SK-N-SH (cell line): ENCODE data around the gene ITGA1. TPM values are rescaled to one million over a fixed set of nuclear protein-coding genes. Genes with fewer than 3 reads are reported as not detected.

ENCODE experiments used
- CTCF ChIA-PET: fragments of 300-600, 350-600 bp; formaldehyde crosslinking; extraction: SDS; loops from one replicate; lab custom pipeline; 2021; lab: Yijun Ruan, JAX
- POLR2A ChIA-PET: fragments of 350-600 bp; sonication (Branson Sonifier 250); formaldehyde crosslinking; extraction: SDS; loops from one replicate; lab custom pipeline; 2020; ENCODE audit warnings: antibody characterized with exemption, inconsistent platforms; lab: Yijun Ruan, JAX
- DNase-seq: peaks from one replicate; pipeline ENCODE4 v3.0.0; 2012
- H2AFZ ChIP-seq: fragments of 200-600 bp; sonication (generic); 2 replicates; pipeline ENCODE4 v1.8.1; 2016; ENCODE audit warnings: antibody characterized with exemption, mild to moderate bottlenecking, low read depth
- H3F3A ChIP-seq: fragments of 200-600 bp; sonication (generic); replicated peaks from 2 replicates; pipeline ENCODE3; 2016; ENCODE audit warnings: antibody characterized with exemption, mild to moderate bottlenecking; ENCODE audit not compliant: insufficient read depth
- H3K27ac ChIP-seq, 2 experiments: fragments of 200-500 bp in 1 of 2; fragments of 200-600 bp in 1 of 2; sonication (Bioruptor generic) in 1 of 2; sonication (generic), shearing (Covaris generic) in 1 of 2; 2 replicates each; pipeline versions ENCODE4 v1.5.1 to v1.6.1; 2014 to 2016; ENCODE audit warnings: low read depth in 2 of 2, inconsistent platforms in 1 of 2, low read length in 1 of 2, mild to moderate bottlenecking in 1 of 2, mixed read lengths in 1 of 2
- H3K27me3 ChIP-seq: fragments of 200-600 bp; sonication (generic), shearing (Covaris generic); 2 replicates; pipeline ENCODE4 v1.6.1; 2016; ENCODE audit warnings: mixed run types; ENCODE audit not compliant: insufficient read depth
- H3K36me3 ChIP-seq, 2 experiments: fragments of 200-500 bp in 1 of 2; fragments of 200-600 bp in 1 of 2; sonication (Bioruptor generic) in 1 of 2; sonication (generic) in 1 of 2; replicated peaks in 1 of 2; 2 replicates each; pipeline versions ENCODE3 to v1.5.1; 2014 to 2016; ENCODE audit warnings: low read length in 1 of 2, mild to moderate bottlenecking in 1 of 2; ENCODE audit not compliant: insufficient read depth in 2 of 2, control insufficient read depth in 1 of 2
- H3K4me1 ChIP-seq, 2 experiments: fragments of 200-500 bp in 1 of 2; fragments of 200-600 bp in 1 of 2; sonication (Bioruptor generic) in 1 of 2; sonication (generic), shearing (Covaris generic) in 1 of 2; 2 replicates each; pipeline versions ENCODE4 v1.5.1 to v1.6.1; 2014 to 2016; ENCODE audit warnings: low read depth in 1 of 2, low read length in 1 of 2, mixed run types in 1 of 2; ENCODE audit not compliant: insufficient read depth in 2 of 2, control insufficient read depth in 1 of 2
- H3K4me2 ChIP-seq: fragments of 200-600 bp; sonication (generic), shearing (Covaris generic); 2 replicates; pipeline ENCODE4 v1.6.1; 2017; ENCODE audit warnings: mixed run types
- H3K4me3 ChIP-seq, 2 experiments: fragments of 200-500 bp in 1 of 2; fragments of 200-600 bp in 1 of 2; sonication (Bioruptor generic) in 1 of 2; sonication (generic), shearing (Covaris generic) in 1 of 2; 2 replicates each; pipeline versions ENCODE4 v1.5.1 to v1.8.1; 2014 to 2016; ENCODE audit warnings: low read depth in 2 of 2, inconsistent platforms in 1 of 2, low read length in 1 of 2, mild to moderate bottlenecking in 1 of 2, mixed read lengths in 1 of 2, moderate library complexity in 1 of 2
- H3K79me2 ChIP-seq: fragments of 200-600 bp; sonication (generic); 2 replicates; pipeline ENCODE4 v1.8.1; 2017; ENCODE audit warnings: mild to moderate bottlenecking; ENCODE audit not compliant: insufficient read depth
- H3K9ac ChIP-seq: fragments of 200-600 bp; sonication (generic); 2 replicates; pipeline ENCODE4 v1.6.1; 2017; ENCODE audit warnings: mixed run types
- H3K9me2 ChIP-seq: fragments of 200-600 bp; sonication (generic); 2 replicates; pipeline ENCODE4 v1.6.1; 2017; ENCODE audit warnings: mixed run types
- H3K9me3 ChIP-seq: fragments of 200-600 bp; sonication (generic); 2 replicates; pipeline ENCODE4 v1.6.1; 2017; ENCODE audit warnings: mixed run types, mild to moderate bottlenecking, moderate library complexity
- H4K20me1 ChIP-seq: fragments of 200-600 bp; sonication (generic); 2 replicates; pipeline ENCODE4 v1.6.1; 2017; ENCODE audit warnings: mild to moderate bottlenecking, mixed run types; ENCODE audit not compliant: insufficient read depth
- ELF1 ChIP-seq: IDR thresholded peaks from 2 replicates; pipeline ENCODE4 v1.4.0; 2012
- FOSL2 ChIP-seq: IDR thresholded peaks from 2 replicates; pipeline ENCODE4 v1.4.0; 2012; ENCODE audit warnings: low read depth, mild to moderate bottlenecking, moderate library complexity, borderline replicate concordance
- FOXM1 ChIP-seq: IDR thresholded peaks from 2 replicates; pipeline ENCODE4 v1.4.0; 2012; ENCODE audit warnings: low read depth, mild to moderate bottlenecking
- MEF2A ChIP-seq: IDR thresholded peaks from 2 replicates; pipeline ENCODE4 v1.4.0; 2012; ENCODE audit warnings: low read depth, borderline replicate concordance
- NFIC ChIP-seq: IDR thresholded peaks from 2 replicates; pipeline ENCODE4 v1.4.0; 2012; ENCODE audit warnings: borderline replicate concordance
- NRF1 ChIP-seq: IDR thresholded peaks from 2 replicates; pipeline ENCODE4 v1.6.1; 2012; ENCODE audit warnings: low read depth, mild to moderate bottlenecking, low read length
- RFX5 ChIP-seq: IDR thresholded peaks from 2 replicates; pipeline ENCODE4 v1.6.1; 2012; ENCODE audit warnings: mild to moderate bottlenecking, improper control_type of control experiment, low read length
- RXRA ChIP-seq: IDR thresholded peaks from 2 replicates; pipeline ENCODE4 v1.4.0; 2012; ENCODE audit warnings: low read depth, mild to moderate bottlenecking, borderline replicate concordance
- SMC3 ChIP-seq: IDR thresholded peaks from 2 replicates; pipeline ENCODE4 v1.6.1; 2012; ENCODE audit warnings: low read depth, low read length, improper control_type of control experiment
- TAF1 ChIP-seq: IDR thresholded peaks from 2 replicates; pipeline ENCODE4 v1.6.1; 2012; ENCODE audit warnings: low read depth, mild to moderate bottlenecking, low read length, moderate library complexity, borderline replicate concordance
- YY1 ChIP-seq: IDR thresholded peaks from 2 replicates; pipeline ENCODE4 v1.4.0; 2012; ENCODE audit warnings: low read depth, mild to moderate bottlenecking
- WGBS: methylation state at CpG from one replicate; pipeline ENCODE4 v1.1.6; 2017; ENCODE audit warnings: low lambda C conversion rate; 5-methylcytosine and 5-hydroxymethylcytosine counted together
- polyA plus RNA-seq, 3 experiments: library from polyadenylated mRNA; depleted of rRNA; stranded (reverse); fragments of >200 nt; gene quantifications; 2 replicates each; pipeline ENCODE4 v1.2.3, GENCODE V29; 2012
- TF ChIP-seq, protein P1 (sequence below): IDR thresholded peaks from 2 replicates; pipeline ENCODE4 v1.4.0; 2012; ENCODE audit warnings: low read depth, borderline replicate concordance
- TF ChIP-seq, protein P2 (sequence below): IDR thresholded peaks from 2 replicates; pipeline ENCODE4 v1.4.0; 2012; ENCODE audit warnings: low read depth
- TF ChIP-seq, protein P3 (sequence below): fragments of 200-600 bp; sonication (generic); IDR thresholded peaks from 2 replicates; pipeline ENCODE4 v1.6.1; 2017; ENCODE audit warnings: antibody characterized with exemption, mild to moderate bottlenecking, moderate library complexity
- TF ChIP-seq, protein P4 (sequence below): IDR thresholded peaks from 2 replicates; pipeline ENCODE4; 2012
- TF ChIP-seq, protein P5 (sequence below): IDR thresholded peaks from 2 replicates; pipeline ENCODE4 v1.4.0; 2012; ENCODE audit warnings: low read depth, borderline replicate concordance

ITGA1 gene
- polyA plus RNA-seq, 1 of the 3 experiments (the other 2 are of a cell fraction), result 7.7 TPM

DNA sequence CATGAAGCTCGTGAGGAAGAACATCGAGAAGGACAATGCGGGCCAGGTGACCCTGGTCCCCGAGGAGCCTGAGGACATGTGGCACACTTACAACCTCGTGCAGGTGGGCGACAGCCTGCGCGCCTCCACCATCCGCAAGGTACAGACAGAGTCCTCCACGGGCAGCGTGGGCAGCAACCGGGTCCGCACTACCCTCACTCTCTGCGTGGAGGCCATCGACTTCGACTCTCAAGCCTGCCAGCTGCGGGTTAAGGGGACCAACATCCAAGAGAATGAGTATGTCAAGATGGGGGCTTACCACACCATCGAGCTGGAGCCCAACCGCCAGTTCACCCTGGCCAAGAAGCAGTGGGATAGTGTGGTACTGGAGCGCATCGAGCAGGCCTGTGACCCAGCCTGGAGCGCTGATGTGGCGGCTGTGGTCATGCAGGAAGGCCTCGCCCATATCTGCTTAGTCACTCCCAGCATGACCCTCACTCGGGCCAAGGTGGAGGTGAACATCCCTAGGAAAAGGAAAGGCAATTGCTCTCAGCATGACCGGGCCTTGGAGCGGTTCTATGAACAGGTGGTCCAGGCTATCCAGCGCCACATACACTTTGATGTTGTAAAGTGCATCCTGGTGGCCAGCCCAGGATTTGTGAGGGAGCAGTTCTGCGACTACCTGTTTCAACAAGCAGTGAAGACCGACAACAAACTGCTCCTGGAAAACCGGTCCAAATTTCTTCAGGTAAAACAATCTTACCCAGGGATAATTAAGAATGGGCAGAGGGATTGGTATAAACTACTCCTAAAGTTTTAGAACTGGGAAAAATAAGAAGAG lies 12.9 kb downstream of the ITGA1 start:
- CTCF ChIA-PET, result interaction anchor here (1.0 to 2.3 kb wide), 7 partner anchors 11 to 140 kb away, joined by 3 to 17 read pairs (median 5); partner anchors contain the start of genes ITGA1 and PELO
- no peaks in the 10 kb centered on the region for H3K9me2 ChIP-seq
- H4K20me1 ChIP-seq, result peaks cover 22% of the 10 kb centered on the region
- no peak for TF ChIP-seq RFX5
- TF ChIP-seq, protein P1, sequence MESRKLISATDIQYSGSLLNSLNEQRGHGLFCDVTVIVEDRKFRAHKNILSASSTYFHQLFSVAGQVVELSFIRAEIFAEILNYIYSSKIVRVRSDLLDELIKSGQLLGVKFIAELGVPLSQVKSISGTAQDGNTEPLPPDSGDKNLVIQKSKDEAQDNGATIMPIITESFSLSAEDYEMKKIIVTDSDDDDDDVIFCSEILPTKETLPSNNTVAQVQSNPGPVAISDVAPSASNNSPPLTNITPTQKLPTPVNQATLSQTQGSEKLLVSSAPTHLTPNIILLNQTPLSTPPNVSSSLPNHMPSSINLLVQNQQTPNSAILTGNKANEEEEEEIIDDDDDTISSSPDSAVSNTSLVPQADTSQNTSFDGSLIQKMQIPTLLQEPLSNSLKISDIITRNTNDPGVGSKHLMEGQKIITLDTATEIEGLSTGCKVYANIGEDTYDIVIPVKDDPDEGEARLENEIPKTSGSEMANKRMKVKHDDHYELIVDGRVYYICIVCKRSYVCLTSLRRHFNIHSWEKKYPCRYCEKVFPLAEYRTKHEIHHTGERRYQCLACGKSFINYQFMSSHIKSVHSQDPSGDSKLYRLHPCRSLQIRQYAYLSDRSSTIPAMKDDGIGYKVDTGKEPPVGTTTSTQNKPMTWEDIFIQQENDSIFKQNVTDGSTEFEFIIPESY, result no peak
- TF ChIP-seq, protein P2, sequence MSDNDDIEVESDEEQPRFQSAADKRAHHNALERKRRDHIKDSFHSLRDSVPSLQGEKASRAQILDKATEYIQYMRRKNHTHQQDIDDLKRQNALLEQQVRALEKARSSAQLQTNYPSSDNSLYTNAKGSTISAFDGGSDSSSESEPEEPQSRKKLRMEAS, result peak; percentile 46
- peak; percentile 5; the same call in 1 of the 2 replicates for TF ChIP-seq YY1
- TF ChIP-seq FOSL2, result 0 out of 2 replicates have a peak, but pooled peaks have one; percentile 1
- TF ChIP-seq, protein P3, sequence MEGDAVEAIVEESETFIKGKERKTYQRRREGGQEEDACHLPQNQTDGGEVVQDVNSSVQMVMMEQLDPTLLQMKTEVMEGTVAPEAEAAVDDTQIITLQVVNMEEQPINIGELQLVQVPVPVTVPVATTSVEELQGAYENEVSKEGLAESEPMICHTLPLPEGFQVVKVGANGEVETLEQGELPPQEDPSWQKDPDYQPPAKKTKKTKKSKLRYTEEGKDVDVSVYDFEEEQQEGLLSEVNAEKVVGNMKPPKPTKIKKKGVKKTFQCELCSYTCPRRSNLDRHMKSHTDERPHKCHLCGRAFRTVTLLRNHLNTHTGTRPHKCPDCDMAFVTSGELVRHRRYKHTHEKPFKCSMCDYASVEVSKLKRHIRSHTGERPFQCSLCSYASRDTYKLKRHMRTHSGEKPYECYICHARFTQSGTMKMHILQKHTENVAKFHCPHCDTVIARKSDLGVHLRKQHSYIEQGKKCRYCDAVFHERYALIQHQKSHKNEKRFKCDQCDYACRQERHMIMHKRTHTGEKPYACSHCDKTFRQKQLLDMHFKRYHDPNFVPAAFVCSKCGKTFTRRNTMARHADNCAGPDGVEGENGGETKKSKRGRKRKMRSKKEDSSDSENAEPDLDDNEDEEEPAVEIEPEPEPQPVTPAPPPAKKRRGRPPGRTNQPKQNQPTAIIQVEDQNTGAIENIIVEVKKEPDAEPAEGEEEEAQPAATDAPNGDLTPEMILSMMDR, result peak; percentile 36
- TF ChIP-seq, all 33 proteins: peak for 4
- peak overlapping the region; percentile 75 to 85 for H3K4me3 ChIP-seq
- peak; percentile 46 for DNase-seq
- peak overlapping the region; percentile 82 for H2AFZ ChIP-seq
- 2% methylated on average over 19 of the region's 31 CpGs for WGBS
- H3K9ac ChIP-seq, result peak overlapping the region; percentile 86
- H3K27ac ChIP-seq, result peak overlapping the region; percentile 93 to 95
- peaks cover 12 to 41% of the 10 kb centered on the region in 2 experiments for H3K4me1 ChIP-seq
- peaks cover 63% of the 10 kb centered on the region for H3K79me2 ChIP-seq
- POLR2A ChIA-PET, result interaction anchor here (2.2 kb wide), 1 partner anchor 13 kb away, joined by 11 read pairs; the partner anchor contains the start of genes ITGA1 and PELO
- H3F3A ChIP-seq, result peaks cover 34% of the 10 kb centered on the region
- H3K4me2 ChIP-seq, result peak overlapping the region; percentile 89
- H3K36me3 ChIP-seq, result peaks cover 39 to 40% of the 10 kb centered on the region in 2 experiments
- H3K27me3 ChIP-seq, result no peaks in the 10 kb centered on the region
- H3K9me3 ChIP-seq, result no peaks in the 10 kb centered on the region

DNA sequence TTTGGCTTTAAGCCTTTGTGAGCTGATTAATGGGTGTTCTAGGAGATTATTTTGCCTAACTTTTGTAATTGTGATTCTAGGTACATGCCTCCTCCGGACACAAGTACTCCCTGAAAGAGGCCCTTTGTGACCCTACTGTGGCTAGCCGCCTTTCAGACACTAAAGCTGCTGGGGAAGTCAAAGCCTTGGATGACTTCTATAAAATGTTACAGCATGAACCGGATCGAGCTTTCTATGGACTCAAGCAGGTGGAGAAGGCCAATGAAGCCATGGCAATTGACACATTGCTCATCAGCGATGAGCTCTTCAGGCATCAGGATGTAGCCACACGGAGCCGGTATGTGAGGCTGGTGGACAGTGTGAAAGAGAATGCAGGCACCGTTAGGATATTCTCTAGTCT lies 13.6 kb downstream of the ITGA1 start:
- ChIA-PET POLR2A (interaction anchor here (0.5 to 0.6 kb wide), 2 partner anchors 83 to 143 kb away, joined by 3 read pairs; no protein-coding TSS in a partner anchor), CTCF (interaction anchor here (1.0 to 2.1 kb wide), 5 partner anchors 10 to 137 kb away, joined by 3 to 7 read pairs (median 5); no protein-coding TSS in a partner anchor)
- 16% methylated on average over 8 of the region's 8 CpGs for WGBS
- peaks cover 44 to 46% of the 10 kb centered on the region in 2 experiments for H3K36me3 ChIP-seq
- no peaks in the 10 kb centered on the region for H3K9me3 ChIP-seq
- H3K9me2 ChIP-seq, result no peaks in the 10 kb centered on the region
- H4K20me1 ChIP-seq, result peaks cover 22% of the 10 kb centered on the region
- H3K27me3 ChIP-seq, result no peaks in the 10 kb centered on the region
- H2AFZ ChIP-seq, result no peak overlapping the region
- peaks cover 70% of the 10 kb centered on the region for H3K79me2 ChIP-seq
- H3K27ac ChIP-seq, result peak overlapping the region; percentile 93 to 95
- DNase-seq, result no peak
- H3K4me3 ChIP-seq, result peak overlapping the region; percentile 75 to 85
- H3K4me1 ChIP-seq, result peaks cover 12 to 41% of the 10 kb centered on the region in 2 experiments
- H3K4me2 ChIP-seq, result peak overlapping the region; percentile 89
- peaks cover 35% of the 10 kb centered on the region for H3F3A ChIP-seq
- H3K9ac ChIP-seq, result peak overlapping the region; percentile 86
- TF ChIP-seq MEF2A (no peak), SMC3 (no peak), RXRA (no peak), ELF1 (no peak), NFIC (no peak), NRF1 (no peak), FOXM1 (no peak), TAF1 (no peak), YY1 (no peak)
- TF ChIP-seq, protein P1, result no peak
- TF ChIP-seq, protein P2, result no peak
- TF ChIP-seq, protein P4, sequence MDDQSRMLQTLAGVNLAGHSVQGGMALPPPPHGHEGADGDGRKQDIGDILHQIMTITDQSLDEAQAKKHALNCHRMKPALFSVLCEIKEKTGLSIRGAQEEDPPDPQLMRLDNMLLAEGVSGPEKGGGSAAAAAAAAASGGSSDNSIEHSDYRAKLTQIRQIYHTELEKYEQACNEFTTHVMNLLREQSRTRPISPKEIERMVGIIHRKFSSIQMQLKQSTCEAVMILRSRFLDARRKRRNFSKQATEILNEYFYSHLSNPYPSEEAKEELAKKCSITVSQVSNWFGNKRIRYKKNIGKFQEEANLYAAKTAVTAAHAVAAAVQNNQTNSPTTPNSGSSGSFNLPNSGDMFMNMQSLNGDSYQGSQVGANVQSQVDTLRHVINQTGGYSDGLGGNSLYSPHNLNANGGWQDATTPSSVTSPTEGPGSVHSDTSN, result no peak
- TF ChIP-seq, protein P5, sequence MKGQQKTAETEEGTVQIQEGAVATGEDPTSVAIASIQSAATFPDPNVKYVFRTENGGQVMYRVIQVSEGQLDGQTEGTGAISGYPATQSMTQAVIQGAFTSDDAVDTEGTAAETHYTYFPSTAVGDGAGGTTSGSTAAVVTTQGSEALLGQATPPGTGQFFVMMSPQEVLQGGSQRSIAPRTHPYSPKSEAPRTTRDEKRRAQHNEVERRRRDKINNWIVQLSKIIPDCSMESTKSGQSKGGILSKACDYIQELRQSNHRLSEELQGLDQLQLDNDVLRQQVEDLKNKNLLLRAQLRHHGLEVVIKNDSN, result no peak
